ENCODE data around the gene BTBD7.

- no peak for TF ChIP-seq EZH2 (optimal IDR thresholded peaks at IDR 0.05; ENCODE audit: low read depth, low read length)
- no peak for TF ChIP-seq CTCF (IDR thresholded peaks at IDR 0.05; ENCODE audit: low read length)
- TF ChIP-seq EZH2phosphoT487 (IDR thresholded peaks at IDR 0.05; ENCODE audit: low read length) = no peak
Observed at GRCh38 chr14:93263416-93263815, 69.4 kb downstream of the BTBD7 start.

All from MM.1S (cell line).